Stimulated activated CD8-positive, alpha-beta memory T cell treated with anti-CD3 and anti-CD28 coated beads, Interleukin-12 subunit alpha, Interleukin-12 subunit beta, amount 100 ng/mL, for 24 hours (primary cell): ENCODE results near the gene RLF.
A peak's percentile ranks its signal among the peaks of the same experiment; 100 is the strongest.

ENCODE experiments used
- DNase-seq: peaks from one replicate; pipeline ENCODE4 v3.0.0-alpha.2; 2020; ENCODE audit errors: extremely low read depth

Gene RLF

DNA sequence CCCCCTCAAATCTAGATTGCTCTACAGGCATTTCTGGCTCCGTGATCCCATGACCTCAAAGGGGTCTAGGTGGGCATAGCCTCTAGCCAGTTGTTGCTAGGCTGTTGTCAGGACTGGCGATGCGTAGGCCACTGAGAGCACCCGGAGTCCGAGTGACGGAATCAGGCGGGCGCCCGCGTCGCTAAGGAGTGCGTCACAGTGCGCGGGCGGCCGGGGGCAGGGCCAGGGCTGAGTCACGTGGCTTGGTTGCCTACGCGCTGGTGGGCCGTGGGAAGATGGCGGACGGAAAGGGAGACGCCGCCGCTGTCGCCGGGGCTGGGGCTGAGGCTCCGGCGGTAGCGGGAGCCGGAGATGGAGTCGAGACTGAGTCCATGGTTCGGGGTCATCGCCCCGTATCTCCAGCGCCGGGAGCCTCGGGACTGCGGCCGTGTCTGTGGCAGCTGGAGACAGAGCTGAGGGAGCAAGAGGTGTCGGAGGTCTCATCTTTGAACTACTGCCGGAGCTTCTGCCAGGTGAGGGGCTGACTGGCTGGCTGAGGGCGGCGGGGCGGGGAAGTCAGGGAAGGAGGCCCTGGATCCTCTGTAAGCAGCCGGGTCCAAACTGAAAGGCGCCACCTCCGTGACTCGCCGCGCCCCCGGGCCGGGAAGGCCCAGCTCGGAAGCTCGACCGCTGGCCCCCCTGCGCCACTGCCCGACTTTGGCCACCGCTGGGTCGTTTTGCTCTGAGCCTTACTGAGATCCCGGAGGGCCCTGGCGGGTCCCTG is at the start of gene RLF:
RLF (plus strand) TSS at position 263 of the 763 bp plus-strand sequence; CDS start at position 276, 13 bp downstream.
- peak; percentile 87 for DNase-seq

GRCh38 chr1:40114400-40114799 is 46.8 kb upstream of the RLF start:
- no peak for DNase-seq

GRCh38 chr1:40120128-40120527 is 41.1 kb upstream of the RLF start:
- no peak for DNase-seq

DNA sequence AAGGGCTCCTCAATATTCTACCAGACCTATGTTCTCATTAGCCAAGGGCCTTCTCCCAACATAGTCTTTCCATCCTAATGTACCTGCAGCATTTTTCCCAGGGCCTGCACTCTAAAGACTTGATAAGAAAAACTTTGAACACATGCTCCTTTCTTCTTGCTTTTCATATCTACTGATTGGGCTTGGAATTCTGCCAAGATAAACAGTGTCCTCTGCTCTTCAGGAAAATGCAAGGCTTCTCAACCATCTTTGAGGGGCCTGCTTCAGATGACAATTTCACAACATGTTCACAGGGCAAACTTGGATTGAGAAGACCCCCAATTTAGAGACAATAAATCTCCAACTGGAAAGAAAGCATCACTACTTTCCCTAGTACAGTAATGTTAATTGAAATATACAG is 38.3 kb upstream of the RLF start:
- no peak for DNase-seq

DNA sequence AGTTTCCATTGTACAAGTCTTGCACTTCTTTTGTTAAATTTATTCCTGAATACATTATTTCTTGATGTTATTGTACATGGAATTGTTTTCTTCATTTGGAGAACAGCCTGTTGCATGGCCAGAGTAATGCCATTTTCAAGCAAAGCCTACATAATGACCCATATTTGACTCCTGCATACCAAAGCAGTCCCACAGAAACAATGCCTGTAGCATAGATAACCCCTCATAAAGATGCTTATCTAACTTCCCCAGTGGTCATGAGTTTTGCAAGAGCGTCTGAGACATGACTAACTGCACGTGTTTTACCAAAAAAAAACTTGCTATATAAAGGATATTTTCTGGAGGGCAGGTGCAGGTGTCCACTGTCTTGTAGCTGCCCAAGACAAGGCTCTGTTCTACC is 30.3 kb upstream of the RLF start:
- no peak for DNase-seq

- no peak for DNase-seq
Observed at GRCh38 chr1:40132383-40133311, 28.5 kb upstream of the RLF start.

DNA sequence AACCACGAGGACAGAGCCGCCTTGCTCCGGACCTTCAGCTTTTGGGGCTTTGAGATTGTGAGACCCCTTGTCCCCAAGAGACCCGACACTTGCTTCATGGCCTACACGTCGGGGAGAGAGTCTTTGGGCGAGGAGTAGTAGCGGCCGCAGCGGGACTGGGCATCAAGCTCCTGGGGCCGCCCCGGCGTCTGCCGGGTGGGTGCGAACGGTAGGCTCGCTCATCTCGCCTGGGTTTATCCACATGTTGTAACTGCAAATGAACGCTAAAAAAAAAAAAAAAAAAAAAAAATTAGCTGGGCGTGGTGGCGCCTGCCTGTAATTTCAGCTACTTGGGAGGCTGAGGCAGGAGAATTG is 27.9 kb upstream of the RLF start:
- DNase-seq: no peak

GRCh38 chr1:40133839-40134238 is 27.3 kb upstream of the RLF start:
- DNase-seq: no peak

- no peak for DNase-seq
Observed at GRCh38 chr1:40140211-40140973, 20.8 kb upstream of the RLF start.

DNA sequence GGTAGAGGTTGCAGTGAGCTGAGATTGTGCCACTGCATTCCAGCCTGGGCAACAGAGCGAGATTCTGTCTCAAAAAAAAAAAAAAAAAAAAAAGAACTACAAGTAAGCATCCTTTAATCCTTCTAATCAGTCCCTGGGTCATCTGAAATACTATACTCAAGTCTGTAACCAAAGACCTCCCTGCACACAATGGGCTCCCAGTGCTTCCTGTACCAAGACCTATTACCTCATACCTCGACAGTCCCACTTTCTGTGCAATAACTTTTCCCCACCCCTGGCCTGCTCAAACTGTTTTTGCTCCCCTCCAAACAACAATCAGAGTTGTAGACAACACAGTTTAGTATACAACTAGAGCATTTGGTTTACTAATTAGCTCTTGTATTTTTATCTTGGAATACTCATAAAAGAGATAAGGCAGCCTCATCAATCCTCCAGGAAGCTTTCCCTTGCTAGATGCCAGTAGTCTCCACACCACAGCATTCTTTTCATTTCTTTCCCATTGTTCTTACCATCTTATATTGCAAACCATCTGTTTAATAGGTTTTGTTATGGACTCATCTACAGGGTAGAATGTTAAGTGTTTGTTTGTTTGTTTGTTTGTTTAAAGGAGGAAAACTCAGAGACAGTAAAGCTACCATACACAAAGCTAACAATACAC is 19.2 kb upstream of the RLF start:
- DNase-seq: no peak

DNA sequence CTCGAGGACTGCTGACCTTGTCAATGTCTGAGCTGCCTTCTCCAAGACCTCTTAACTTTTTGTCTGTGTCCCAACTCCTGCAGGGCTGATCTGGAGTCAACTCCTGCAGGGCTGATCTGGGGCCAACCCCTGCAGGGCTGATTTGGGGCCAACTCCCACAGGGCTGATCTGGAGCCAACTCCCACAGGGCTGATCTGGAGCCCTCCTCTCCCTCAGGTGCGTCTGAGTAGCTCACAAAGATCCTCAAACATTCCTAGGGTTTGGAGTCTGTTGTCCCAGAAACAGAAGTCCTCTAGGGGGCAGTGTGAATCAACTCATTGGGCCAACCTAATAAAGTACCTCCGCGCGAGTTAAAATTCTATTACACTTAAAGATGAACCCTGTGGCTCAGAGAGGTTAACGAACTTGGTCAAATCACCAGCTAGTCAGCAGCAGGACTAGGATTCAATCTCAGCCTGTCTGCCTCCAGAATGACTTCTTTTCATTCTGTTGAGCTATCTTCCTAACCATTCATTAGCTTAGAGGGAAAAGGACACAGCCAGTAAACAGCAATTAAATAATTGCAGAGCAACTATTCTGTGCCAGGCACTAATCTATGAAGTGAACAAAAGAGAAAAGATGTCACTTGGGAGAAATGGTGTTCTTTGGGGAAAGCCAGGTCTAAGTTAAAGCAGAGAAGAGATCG is 17.2 kb upstream of the RLF start:
- peak; percentile 5 for DNase-seq

DNA sequence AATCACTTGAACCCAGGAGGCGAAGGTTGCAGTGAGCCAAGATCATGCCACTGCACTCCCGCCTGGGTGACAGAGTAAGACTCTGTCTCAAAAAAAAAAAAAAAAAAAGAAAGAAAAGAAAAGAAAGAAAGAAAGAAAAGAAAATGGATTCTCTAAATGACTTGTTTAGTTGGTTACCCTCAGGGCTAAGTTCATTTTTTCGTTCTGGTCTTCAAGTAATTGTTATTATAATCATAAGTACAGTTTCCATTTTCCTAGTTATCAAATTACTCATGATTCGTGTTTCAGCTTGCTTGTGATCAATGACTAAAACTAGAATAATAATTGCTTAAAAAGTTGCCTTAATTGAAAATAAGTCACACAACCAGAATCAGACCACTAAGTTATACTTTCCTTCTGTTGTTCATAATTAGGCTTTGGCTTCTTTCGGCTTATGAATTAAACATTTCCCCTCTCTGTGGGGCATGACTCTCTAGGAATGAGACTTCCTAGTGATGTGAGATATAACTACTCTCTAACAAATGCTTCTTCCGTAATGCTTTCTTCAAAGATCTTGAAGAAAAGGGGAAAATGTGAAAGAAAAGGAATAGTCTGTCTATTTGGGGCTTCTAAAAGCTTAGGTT is 9.6 kb upstream of the RLF start:
- no peak for DNase-seq

- no peak for DNase-seq
Observed at GRCh38 chr1:40153073-40153770, 8.0 kb upstream of the RLF start.

GRCh38 chr1:40155135-40155534 is 6.1 kb upstream of the RLF start:
- DNase-seq: no peak

- no peak for DNase-seq
Observed at GRCh38 chr1:40155910-40156309, 5.3 kb upstream of the RLF start.

DNA sequence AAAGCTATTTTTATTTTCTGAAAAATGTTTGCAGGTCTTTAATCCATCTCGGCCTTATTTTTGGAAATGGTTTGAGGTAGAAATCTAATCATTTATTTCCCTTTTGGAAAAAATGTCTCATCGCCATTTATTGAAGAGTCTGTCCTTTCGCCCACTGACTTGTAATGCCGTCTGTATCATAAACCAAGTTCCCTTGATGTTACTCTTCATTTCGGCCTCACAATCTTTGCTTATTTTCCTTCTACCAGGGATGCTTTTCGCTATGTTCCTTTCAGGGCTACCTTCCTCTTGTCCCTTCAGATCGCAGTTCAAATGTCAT is 422 bp upstream of the RLF start:
- no peak for DNase-seq

GRCh38 chr1:40161888-40162397 is 756 bp downstream of the RLF start:
- DNase-seq: no peak

DNA sequence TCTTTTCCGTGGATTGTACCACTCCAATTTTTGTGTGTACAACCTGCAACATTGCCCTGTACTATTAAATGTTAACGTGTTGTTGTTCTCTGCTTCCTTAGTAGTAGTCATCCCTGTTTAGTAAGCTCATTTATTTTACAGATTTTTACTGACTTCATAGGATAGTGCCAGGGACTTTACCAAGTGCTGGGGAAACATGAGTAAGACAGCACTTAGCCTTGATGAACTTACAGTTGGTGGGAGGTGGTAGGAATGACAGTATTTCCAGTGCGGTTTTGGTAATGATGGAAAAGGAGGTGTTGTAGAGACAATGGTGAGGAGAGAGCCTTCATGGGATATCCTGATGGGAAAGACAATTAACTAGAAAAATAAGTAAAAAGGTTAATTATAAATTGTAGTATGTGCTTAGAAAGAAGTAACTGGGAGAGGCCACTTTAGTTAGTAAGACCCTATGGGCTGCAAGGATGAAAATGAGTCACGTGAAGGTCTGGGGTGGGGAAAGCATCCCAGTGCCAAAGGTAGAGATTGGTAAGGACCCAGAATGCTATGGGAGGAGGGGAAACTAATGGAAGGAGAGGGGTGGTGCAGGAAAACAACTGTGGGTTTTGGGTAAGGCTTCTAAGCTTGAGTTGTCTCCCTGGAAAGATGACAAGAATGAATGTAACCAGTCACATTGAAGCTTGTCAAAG is 1.7 kb downstream of the RLF start:
- no peak for DNase-seq

DNA sequence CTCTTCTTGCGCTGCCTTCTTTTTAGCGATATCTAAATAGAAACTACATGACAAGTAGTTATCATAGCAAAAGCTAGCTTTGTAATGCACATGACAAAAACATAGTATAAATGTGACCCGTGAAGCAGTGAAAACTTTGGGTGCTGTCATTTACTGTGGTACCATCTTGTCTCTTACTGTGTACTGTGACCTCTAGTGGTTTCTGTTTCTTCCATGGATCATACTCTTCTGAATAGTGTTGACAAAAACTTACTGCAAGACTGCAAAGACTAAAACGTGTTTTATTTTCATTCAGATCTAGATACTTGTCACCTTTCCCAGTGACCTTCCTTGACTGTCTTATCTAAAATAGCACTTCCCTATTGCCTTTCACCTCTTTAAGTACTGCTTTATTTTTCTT is 6.1 kb downstream of the RLF start:
- no peak for DNase-seq
